HepG2 (cell line): Measurements from ENCODE around the gene CRTAC1. TPM values are rescaled to one million over a fixed set of nuclear protein-coding genes. Genes with fewer than 3 reads are reported as not detected.

Experiments
- ATAC-seq: fragments of 200-7000 bp; cut with Tn5 transposase; 3 replicates; pipeline ENCODE4 v1.9.1; 2020; ENCODE audit warnings: mild to moderate bottlenecking, moderate library complexity
- BruUV-seq: library from RNA; stranded (reverse); fragments of 400-500 nt; replicated peaks from 2 replicates; lab custom pipeline; 2021; lab: Mats Ljungman, UMichigan
- CTCF ChIA-PET: fragments of 300-600 bp; formaldehyde crosslinking; extraction: SDS; loops from one replicate; lab custom pipeline; 2021; ENCODE audit warnings: low total read pairs, inconsistent platforms, low intra/inter-chr PET ratio; lab: Yijun Ruan, JAX
- POLR2A ChIA-PET: fragments of 350-600 bp; sonication (Branson Sonifier 250); formaldehyde crosslinking; loops from one replicate; lab custom pipeline; 2020; ENCODE audit warnings: antibody characterized with exemption, inconsistent platforms; lab: Yijun Ruan, JAX
- DNase-seq: peaks from one replicate; pipeline ENCODE4 v3.0.0-alpha.2; 2015; ENCODE audit warnings: low spot score
- FAIRE-seq: peaks from 3 replicates; lab custom pipeline; 2011; peaks lifted over from hg19 to GRCh38; lab: Jason Lieb, UNC
- H2AFZ ChIP-seq: one replicate; pipeline ENCODE4 v1.6.1; 2011; ENCODE audit warnings: low read length, inconsistent platforms
- H3K27ac ChIP-seq: fragments of 300-600 bp; 3 replicates; pipeline ENCODE4 v1.8.0; 2011; ENCODE audit warnings: mixed run types, mild to moderate bottlenecking, mixed read lengths, low read length, inconsistent platforms; ENCODE audit not compliant: insufficient read depth; ENCODE audit errors: extremely low read length
- H3K27me3 ChIP-seq, 2 experiments: fragments of 200-600 bp in 1 of 2; 2 replicates in 1 of 2; 3 replicates in 1 of 2; pipeline versions ENCODE4 v1.6.0 to v1.8.0; 2011; ENCODE audit warnings: low read length in 2 of 2, mild to moderate bottlenecking in 2 of 2, moderate library complexity in 2 of 2, inconsistent platforms in 1 of 2; ENCODE audit not compliant: insufficient read depth in 2 of 2, control insufficient read depth in 1 of 2
- H3K36me3 ChIP-seq, 2 experiments: fragments of 200-600 bp in 1 of 2; replicated peaks in 1 of 2; 2 replicates in 1 of 2; 3 replicates in 1 of 2; pipeline versions ENCODE4 v1.5.1 to v1.8.0; 2011; ENCODE audit warnings: low read length in 2 of 2, inconsistent platforms in 1 of 2; ENCODE audit not compliant: insufficient read depth in 2 of 2, control insufficient read depth in 1 of 2
- H3K4me1 ChIP-seq: 2 replicates; pipeline ENCODE4 v1.5.1; 2012; ENCODE audit warnings: low read length, inconsistent platforms; ENCODE audit not compliant: insufficient read depth
- H3K4me2 ChIP-seq: 2 replicates; pipeline ENCODE4 v1.6.0; 2011; ENCODE audit warnings: low read depth, low read length, inconsistent platforms
- H3K4me3 ChIP-seq, 3 experiments: fragments of 200-600 bp in 1 of 3; sonication (generic), shearing (Covaris generic) in 1 of 3; replicated peaks in 1 of 3; 2 replicates each; pipeline ENCODE4 v1.5.1; 2011 to 2016; ENCODE audit warnings: low read length in 3 of 3, inconsistent platforms in 2 of 3, low read depth in 2 of 3, mild to moderate bottlenecking in 2 of 3, control low read depth in 1 of 3, mixed read lengths in 1 of 3; ENCODE audit not compliant: insufficient read depth in 1 of 3
- H3K79me2 ChIP-seq: one replicate; pipeline ENCODE4 v1.6.1; 2011; ENCODE audit warnings: low read length, inconsistent platforms; ENCODE audit not compliant: insufficient read depth
- H3K9ac ChIP-seq: 2 replicates; pipeline ENCODE4 v1.6.0; 2011; ENCODE audit warnings: mild to moderate bottlenecking, low read depth, low read length, inconsistent platforms; ENCODE audit not compliant: insufficient read depth
- H3K9me3 ChIP-seq: 2 replicates; pipeline ENCODE4 v1.5.1; 2012; ENCODE audit warnings: mild to moderate bottlenecking, low read length
- H4K20me1 ChIP-seq: 2 replicates; pipeline ENCODE4 v1.6.0; 2011; ENCODE audit warnings: inconsistent platforms, mild to moderate bottlenecking, low read length, moderate library complexity; ENCODE audit not compliant: insufficient read depth
- ELK4 ChIP-seq: sonication (generic); formaldehyde crosslinking; IDR thresholded peaks from 2 replicates; pipeline ENCODE4 v1.9.0; 2021; ENCODE audit warnings: missing genetic modification reagents, borderline replicate concordance
- HDAC6 ChIP-seq: fragments of 200-600 bp; sonication (generic); IDR thresholded peaks from 2 replicates; pipeline ENCODE4 v1.7.0; 2017; ENCODE audit warnings: mild to moderate bottlenecking, antibody characterized with exemption, low read length, low read depth
- HINFP ChIP-seq: sonication (generic); formaldehyde crosslinking; IDR thresholded peaks from 2 replicates; pipeline ENCODE4 v1.4.0; 2020; ENCODE audit warnings: low read depth, mild to moderate bottlenecking, missing genetic modification reagents
- JDP2 ChIP-seq: sonication (generic); formaldehyde crosslinking; IDR thresholded peaks from 2 replicates; pipeline ENCODE4 v1.8.1; 2022; ENCODE audit warnings: missing genetic modification reagents, borderline replicate concordance
- KLF15 ChIP-seq: sonication (generic); formaldehyde crosslinking; IDR thresholded peaks from 2 replicates; pipeline ENCODE4 v1.8.1; 2023; ENCODE audit warnings: borderline replicate concordance, mild to moderate bottlenecking, inconsistent platforms, missing genetic modification reagents, mixed read lengths
- MATR3 ChIP-seq: sonication (generic); formaldehyde crosslinking; IDR thresholded peaks from 2 replicates; pipeline ENCODE4 v1.4.0; 2020; ENCODE audit warnings: missing genetic modification reagents
- NFKB2 ChIP-seq: sonication (generic); formaldehyde crosslinking; IDR thresholded peaks from 2 replicates; pipeline ENCODE4 v1.4.0; 2020; ENCODE audit warnings: missing genetic modification reagents, borderline replicate concordance
- PRMT3 ChIP-seq: sonication (generic); formaldehyde crosslinking; IDR thresholded peaks from 2 replicates; pipeline ENCODE4 v1.8.1; 2022; ENCODE audit warnings: low read depth, mild to moderate bottlenecking, moderate library complexity, missing genetic modification reagents, borderline replicate concordance
- SP4 ChIP-seq: sonication (generic); formaldehyde crosslinking; IDR thresholded peaks from 2 replicates; pipeline ENCODE4 v1.8.1; 2023; ENCODE audit warnings: mild to moderate bottlenecking, missing genetic modification reagents
- SRY ChIP-seq: sonication (generic); formaldehyde crosslinking; IDR thresholded peaks from 2 replicates; pipeline ENCODE4 v1.8.0; 2022; ENCODE audit warnings: mild to moderate bottlenecking, missing genetic modification reagents
- ZNF180 ChIP-seq: sonication (generic); formaldehyde crosslinking; IDR thresholded peaks from 2 replicates; pipeline ENCODE4 v1.4.0; 2020; ENCODE audit warnings: low read depth, missing genetic modification reagents, borderline replicate concordance
- ZNF24 ChIP-seq: fragments of 450-650 bp; IDR thresholded peaks from 2 replicates; pipeline ENCODE4 v1.6.1; 2017; ENCODE audit warnings: antibody characterized with exemption, mild to moderate bottlenecking
- ZNF333 ChIP-seq: sonication (generic); formaldehyde crosslinking; IDR thresholded peaks from 2 replicates; pipeline ENCODE4 v1.4.0; 2020; ENCODE audit warnings: mild to moderate bottlenecking, missing genetic modification reagents, borderline replicate concordance
- ZNF33A ChIP-seq: sonication (generic); formaldehyde crosslinking; IDR thresholded peaks from 2 replicates; pipeline ENCODE4 v1.5.1; 2020; ENCODE audit warnings: missing genetic modification reagents, mild to moderate bottlenecking, moderate library complexity, borderline replicate concordance
- ZNF552 ChIP-seq: sonication (generic); formaldehyde crosslinking; IDR thresholded peaks from 2 replicates; pipeline ENCODE4 v1.9.0; 2022; ENCODE audit warnings: missing genetic modification reagents, mild to moderate bottlenecking, borderline replicate concordance
- ZSCAN12 ChIP-seq: sonication (generic); formaldehyde crosslinking; IDR thresholded peaks from 2 replicates; pipeline ENCODE4 v1.9.0; 2021; ENCODE audit warnings: mild to moderate bottlenecking, missing genetic modification reagents
- WGBS: methylation state at CpG from one replicate; pipeline ENCODE4 v1.1.6; 2017; ENCODE audit warnings: low lambda C conversion rate; 5-methylcytosine and 5-hydroxymethylcytosine counted together
- in situ Hi-C: cut with HindIII; loops from 2 replicates; pipeline ENCODE4 v1.10.0; 2017; ENCODE audit warnings: low pct_unique_long_range_greater_than_20kb; ENCODE audit not compliant: extremely low pct_ligation_motif_present
- intact Hi-C: fragments of 100-400 bp; cut with micrococcal nuclease; formaldehyde crosslinking; loops from one replicate; pipeline ENCODE4 v1.10.0; 2022; ENCODE audit not compliant: unreplicated experiment
- polyA plus RNA-seq, 8 experiments: library from polyadenylated mRNA; depleted of rRNA in 3 of 8; stranded (reverse) in 7 of 8; unstranded in 1 of 8; fragments of >200 nt; fragmentation: Illumina TruSeq in 4 of 8; extraction: Trizol in 4 of 8; gene quantifications; 2 replicates each; pipeline versions ENCODE4 v1.2.1 to v1.2.3, GENCODE V29; 2011 to 2016; ENCODE audit warnings: low read depth in 4 of 8, missing spikeins in 1 of 8, mixed read lengths in 1 of 8; ENCODE audit not compliant: insufficient read depth in 1 of 8
- total RNA-seq, 5 experiments: library from RNA; depleted of rRNA; stranded (reverse); fragments of >200 nt; fragmentation: Illumina TruSeq; extraction: Trizol; gene quantifications; 2 replicates each; pipeline ENCODE4 v1.2.3, GENCODE V29; 2016; ENCODE audit warnings: low read depth in 1 of 5

CRTAC1 gene
- total and polyA plus RNA-seq, 2 of the 13 experiments (the other 11 are each of a cell fraction or from before 2014, with no cell fraction given), result not detected

- ChIA-PET CTCF (no interaction called here), POLR2A (no interaction called here)
- no peak overlapping the region for H2AFZ ChIP-seq
- H3K4me1 ChIP-seq, result no peaks in the 10 kb centered on the region
- no peaks in the 10 kb centered on the region for H3K79me2 ChIP-seq
- FAIRE-seq (no peak), DNase-seq (no peak), ATAC-seq (no peak)
- H4K20me1 ChIP-seq, result no peaks in the 10 kb centered on the region
- no peak overlapping the region for H3K9ac ChIP-seq
- no peak overlapping the region for H3K4me2 ChIP-seq
- H3K27ac ChIP-seq, result no peak overlapping the region
- in situ Hi-C loops, result no loop called here
- no peak overlapping the region for H3K4me3 ChIP-seq
- peaks cover 0 to 41% of the 10 kb centered on the region in 2 experiments; a peak in 3 of 5 replicates for H3K27me3 ChIP-seq
- BruUV-seq, result no TSS peak
- TF ChIP-seq HDAC6 (no peak), PRMT3 (CRISPR knock-in tag) (no peak), ZNF24 (no peak), ZNF33A (CRISPR knock-in tag) (no peak), ZSCAN12 (no peak)
- TF ChIP-seq, all 625 proteins: peak for 0
- no peaks in the 10 kb centered on the region for H3K9me3 ChIP-seq
- no peaks in the 10 kb centered on the region for H3K36me3 ChIP-seq
- intact Hi-C loops, result no loop called here
Observed at GRCh38 chr10:97981816-97982215, 48.6 kb downstream of the CRTAC1 start.

- Histone ChIP-seq H3K9me3 (no peaks in the 10 kb centered on the region), H3K4me3 (no peak overlapping the region), H3K36me3 (no peaks in the 10 kb centered on the region), H3K27me3 (peaks cover 3 to 64% of the 10 kb centered on the region in 2 experiments; a peak in 4 of 5 replicates), H3K4me2 (no peak overlapping the region), H3K79me2 (no peaks in the 10 kb centered on the region), H3K9ac (no peak overlapping the region), H3K27ac (no peak overlapping the region), H4K20me1 (no peaks in the 10 kb centered on the region), H3K4me1 (no peaks in the 10 kb centered on the region), H2AFZ (no peak overlapping the region)
- no peak for FAIRE-seq
- in situ Hi-C loops, result no loop called here
- intact Hi-C loops, result no loop called here
- POLR2A ChIA-PET, result no interaction called here
- DNase-seq, result no peak
- CTCF ChIA-PET, result no interaction called here
- BruUV-seq, result no TSS peak
- WGBS, result 3% methylated on average over 3 of the region's 3 CpGs
- no peak for ATAC-seq
- TF ChIP-seq SP4 (CRISPR knock-in tag), result no peak
- TF ChIP-seq ZNF333, result no peak
- TF ChIP-seq HINFP (CRISPR knock-in tag), result no peak
- TF ChIP-seq ZNF180 (CRISPR knock-in tag), result no peak
- no peak for TF ChIP-seq NFKB2 (CRISPR knock-in tag)
- TF ChIP-seq KLF15, result no peak
- TF ChIP-seq ELK4 (CRISPR knock-in tag), result no peak
- TF ChIP-seq SRY (CRISPR knock-in tag), result no peak
- no peak for TF ChIP-seq ZNF552
- TF ChIP-seq JDP2 (CRISPR knock-in tag), result no peak
- no peak for TF ChIP-seq MATR3 (CRISPR knock-in tag)
Observed at GRCh38 chr10:97977673-97978072, 52.7 kb downstream of the CRTAC1 start.
